H1 (cell line): ENCODE results near the gene MOCS1. TPM values are rescaled to one million over a fixed set of nuclear protein-coding genes. Genes with fewer than 3 reads are reported as not detected.

Source experiments
- CTCF ChIA-PET: fragments of 300-600 bp; sonication (Branson Sonifier 250); formaldehyde crosslinking; loops from one replicate; lab custom pipeline; 2021; ENCODE audit not compliant: partially characterized antibody; lab: Charles Lee
- POLR2A ChIA-PET: fragments of 300-600 bp; sonication (Branson Sonifier 250); formaldehyde crosslinking; loops from one replicate; lab custom pipeline; 2021; ENCODE audit warnings: inconsistent platforms; ENCODE audit not compliant: partially characterized antibody; lab: Charles Lee
- DNase-seq, 2 experiments: peaks; one replicate each; pipeline versions ENCODE4 v3.0.0 to v3.0.0-alpha.2; 2010 to 2022; ENCODE audit warnings: low spot score in 2 of 2, low read depth in 1 of 2, mixed read lengths in 1 of 2
- FAIRE-seq: peaks from 2 replicates; lab custom pipeline; 2011; peaks lifted over from hg19 to GRCh38; lab: Jason Lieb, UNC
- H2AFZ ChIP-seq: 2 replicates; pipeline ENCODE4 v1.8.1; 2012; ENCODE audit warnings: low read length, inconsistent platforms
- H2AK5ac ChIP-seq: 2 replicates; pipeline ENCODE4 v1.6.1; 2013; ENCODE audit warnings: low read depth, low read length
- H2BK120ac ChIP-seq: replicated peaks from 2 replicates; pipeline ENCODE3; 2013; ENCODE audit warnings: low read depth, low read length, inconsistent platforms
- H2BK12ac ChIP-seq: 2 replicates; pipeline ENCODE4 v1.6.1; 2013; ENCODE audit warnings: low read depth, low read length
- H2BK15ac ChIP-seq: 2 replicates; pipeline ENCODE4 v1.6.1; 2013; ENCODE audit warnings: low read length
- H2BK20ac ChIP-seq: 2 replicates; pipeline ENCODE4 v1.6.1; 2013; ENCODE audit warnings: low read length
- H2BK5ac ChIP-seq: 2 replicates; pipeline ENCODE4 v1.6.1; 2013; ENCODE audit warnings: low read depth, low read length
- H3K14ac ChIP-seq: 2 replicates; pipeline ENCODE4 v1.6.1; 2013; ENCODE audit warnings: inconsistent platforms; ENCODE audit not compliant: insufficient read length
- H3K18ac ChIP-seq: 2 replicates; pipeline ENCODE4 v1.6.1; 2013; ENCODE audit warnings: low read length; ENCODE audit errors: extremely low read depth
- H3K23ac ChIP-seq: 2 replicates; pipeline ENCODE4 v1.6.1; 2013; ENCODE audit warnings: inconsistent platforms; ENCODE audit not compliant: insufficient read length
- H3K23me2 ChIP-seq: 2 replicates; pipeline ENCODE4 v1.6.1; 2013; ENCODE audit warnings: low read depth, low read length
- H3K27ac ChIP-seq: 2 replicates; pipeline ENCODE4 v1.6.1; 2011; ENCODE audit warnings: low read depth, low read length, inconsistent platforms
- H3K27me3 ChIP-seq, 4 experiments: replicated peaks in 1 of 4; 1 replicate in 1 of 4; 2 replicates in 3 of 4; pipeline versions ENCODE4 v1.6.1 to v1.8.1; 2011 to 2013; ENCODE audit warnings: low read length in 3 of 4, mild to moderate bottlenecking in 3 of 4, inconsistent platforms in 2 of 4, mixed read lengths in 2 of 4, moderate library complexity in 1 of 4; ENCODE audit not compliant: control insufficient read depth in 3 of 4, insufficient read depth in 3 of 4; ENCODE audit errors: extremely low read depth in 1 of 4
- H3K36me3 ChIP-seq, 4 experiments: 2 replicates each; pipeline versions ENCODE4 v1.6.1 to v1.8.1; 2011 to 2013; ENCODE audit warnings: mild to moderate bottlenecking in 4 of 4, low read length in 3 of 4, moderate library complexity in 2 of 4, control low read depth in 1 of 4, inconsistent platforms in 1 of 4; ENCODE audit not compliant: insufficient read depth in 4 of 4, control insufficient read depth in 2 of 4
- H3K4ac ChIP-seq: replicated peaks from 2 replicates; pipeline ENCODE3; 2013; ENCODE audit warnings: low read length, low read depth, mixed read lengths, inconsistent platforms; ENCODE audit not compliant: insufficient read length
- H3K4me1 ChIP-seq, 4 experiments: replicated peaks in 1 of 4; 1 replicate in 1 of 4; 2 replicates in 3 of 4; pipeline versions ENCODE4 v1.6.1 to v1.8.1; 2011 to 2013; ENCODE audit warnings: low read length in 3 of 4, inconsistent platforms in 2 of 4, mixed read lengths in 1 of 4; ENCODE audit not compliant: insufficient read depth in 4 of 4, control insufficient read depth in 3 of 4
- H3K4me2 ChIP-seq, 2 experiments: 2 replicates each; pipeline versions ENCODE4 v1.6.1 to v1.8.1; 2011 to 2013; ENCODE audit warnings: low read depth in 2 of 2, low read length in 2 of 2, control low read depth in 1 of 2, inconsistent platforms in 1 of 2, mild to moderate bottlenecking in 1 of 2; ENCODE audit not compliant: insufficient read depth in 1 of 2
- H3K4me3 ChIP-seq, 4 experiments: fragments of 200-600, 300-600 bp in 1 of 4; sonication (generic), shearing (Covaris generic), sonication (Bioruptor Twin) in 1 of 4; 2 replicates each; pipeline versions ENCODE4 v1.5.1 to v1.8.1; 2011 to 2016; ENCODE audit warnings: low read length in 4 of 4, low read depth in 3 of 4, control low read depth in 2 of 4, inconsistent platforms in 2 of 4, mild to moderate bottlenecking in 2 of 4, mixed read lengths in 1 of 4, moderate library complexity in 1 of 4; ENCODE audit not compliant: insufficient read depth in 2 of 4; ENCODE audit errors: extremely low read depth in 1 of 4
- H3K56ac ChIP-seq: replicated peaks from 2 replicates; pipeline ENCODE3; 2013; ENCODE audit warnings: low read depth, mild to moderate bottlenecking, mixed read lengths, low read length, inconsistent platforms; ENCODE audit not compliant: insufficient read length
- H3K79me1 ChIP-seq: 2 replicates; pipeline ENCODE4 v1.6.1; 2013; ENCODE audit warnings: low read depth, low read length, control low read depth
- H3K79me2 ChIP-seq, 2 experiments: 2 replicates each; pipeline versions ENCODE4 v1.6.1 to v1.8.1; 2012 to 2013; ENCODE audit warnings: low read length in 2 of 2, mild to moderate bottlenecking in 2 of 2, inconsistent platforms in 1 of 2; ENCODE audit not compliant: insufficient read depth in 2 of 2, control insufficient read depth in 1 of 2
- H3K9ac ChIP-seq, 4 experiments: replicated peaks in 1 of 4; 1 replicate in 1 of 4; 2 replicates in 3 of 4; pipeline versions ENCODE4 v1.6.1 to v1.8.1; 2011 to 2013; ENCODE audit warnings: low read depth in 3 of 4, low read length in 3 of 4, control low read depth in 2 of 4, mild to moderate bottlenecking in 2 of 4, moderate library complexity in 2 of 4, inconsistent platforms in 1 of 4; ENCODE audit errors: extremely low read depth in 1 of 4
- H3K9me3 ChIP-seq, 2 experiments: 2 replicates each; pipeline versions ENCODE4 v1.6.1 to v1.8.1; 2012 to 2013; ENCODE audit warnings: mild to moderate bottlenecking in 2 of 2, moderate library complexity in 2 of 2, control low read depth in 1 of 2, inconsistent platforms in 1 of 2, low read depth in 1 of 2, low read length in 1 of 2, mixed read lengths in 1 of 2; ENCODE audit not compliant: insufficient read depth in 2 of 2
- H4K20me1 ChIP-seq, 2 experiments: replicated peaks in 1 of 2; 2 replicates each; pipeline versions ENCODE3 to v1.8.1; 2011 to 2013; ENCODE audit warnings: inconsistent platforms in 2 of 2, low read length in 2 of 2, mild to moderate bottlenecking in 1 of 2; ENCODE audit not compliant: insufficient read depth in 2 of 2, control insufficient read depth in 1 of 2
- H4K5ac ChIP-seq: 2 replicates; pipeline ENCODE4 v1.6.1; 2013; ENCODE audit warnings: low read length, low read depth, mixed read lengths, inconsistent platforms; ENCODE audit not compliant: insufficient read length
- H4K8ac ChIP-seq: 2 replicates; pipeline ENCODE4 v1.8.0; 2013; ENCODE audit warnings: mild to moderate bottlenecking, moderate library complexity, low read length, inconsistent platforms; ENCODE audit not compliant: insufficient read depth; ENCODE audit errors: extremely low read depth
- H4K91ac ChIP-seq: replicated peaks from 2 replicates; pipeline ENCODE3; 2013; ENCODE audit warnings: low read length, mixed read lengths, inconsistent platforms; ENCODE audit not compliant: insufficient read length
- EZH2 ChIP-seq: fragments of 200-600 bp; sonication (generic); IDR thresholded peaks from 2 replicates; pipeline ENCODE4 v1.7.1; 2012; ENCODE audit warnings: low read depth, mild to moderate bottlenecking, moderate library complexity, low read length, inconsistent platforms; ENCODE audit not compliant: severe bottlenecking
- HDAC6 ChIP-seq: IDR thresholded peaks from one replicate; pipeline ENCODE4 v1.7.1; 2012; ENCODE audit warnings: low read depth, mild to moderate bottlenecking, inconsistent platforms, low read length, moderate library complexity
- JUN ChIP-seq: IDR thresholded peaks from 2 replicates; pipeline ENCODE4 v1.6.1; 2011; ENCODE audit warnings: low read depth, mild to moderate bottlenecking, improper control_type of control experiment, low read length
- WGBS, 2 experiments: shearing (Covaris generic) in 1 of 2; methylation state at CpG; one replicate each; pipeline versions ENCODE4 v1.1.6 to v1.1.7; 2013 to 2015; ENCODE audit warnings: low lambda C conversion rate in 2 of 2, mixed read lengths in 2 of 2, inconsistent platforms in 1 of 2, low coverage in 1 of 2, missing lambda C conversion rate in 1 of 2; ENCODE audit not compliant: insufficient replicate concordance in 2 of 2, insufficient coverage in 1 of 2, insufficient read length in 1 of 2; ENCODE audit errors: extremely low coverage in 1 of 2, missing lambda C conversion rate in 1 of 2; 5-methylcytosine and 5-hydroxymethylcytosine counted together
- polyA plus RNA-seq, 7 experiments: library from polyadenylated mRNA; depleted of rRNA in 3 of 7; stranded (reverse) in 5 of 7; unstranded in 2 of 7; fragments of >200 nt in 5 of 7; fragments of 200-250 nt in 2 of 7; gene quantifications; 1 replicate in 5 of 7; 2 replicates in 1 of 7; 4 replicates in 1 of 7; pipeline versions ENCODE4 v1.2.1 to v1.2.3, GENCODE V29; 2011 to 2013; ENCODE audit warnings: missing spikeins in 2 of 7, mixed read lengths in 2 of 7
- total RNA-seq: library from RNA; stranded (reverse); fragmentation: NEBNext Ultra II Directional; extraction: Animal tissue kit (Norgen Biotek cat#: 25700); gene quantifications from 2 replicates; pipeline ENCODE4 v1.2.1, GENCODE V29; 2021

MOCS1 gene
- total and polyA plus RNA-seq, 2 of the 8 experiments (the other 6 are each of a cell fraction or from before 2014, with no cell fraction given) = 13.4 to 19.7 TPM

GRCh38 chr6:39937686-39938333, 3.5 kb upstream of the MOCS1 start:
- Histone ChIP-seq H3K4me1 (peaks cover 3 to 13% (median 7%) of the 10 kb centered on the region in 4 experiments; a peak in 6 of 7 replicates), H2BK20ac (no peak overlapping the region), H2BK120ac (no peak overlapping the region), H3K27me3 (no peaks in the 10 kb centered on the region; a peak in 1 of 7 replicates), H3K23me2 (peaks cover 5% of the 10 kb centered on the region; the same call in 1 of the 2 replicates), H2AFZ (no peak overlapping the region), H3K4ac (no peak overlapping the region), H3K9ac (no peak overlapping the region), H3K79me1 (no peaks in the 10 kb centered on the region), H3K56ac (no peak overlapping the region), H2BK12ac (no peak overlapping the region), H3K4me2 (no peak overlapping the region), H3K4me3 (no peak overlapping the region), H3K9me3 (no peaks in the 10 kb centered on the region), H3K27ac (no peak overlapping the region), H2BK5ac (no peak overlapping the region), H3K36me3 (no peaks in the 10 kb centered on the region), H4K5ac (no peak overlapping the region), H4K20me1 (no peaks in the 10 kb centered on the region), H4K91ac (no peak overlapping the region), H2AK5ac (no peak overlapping the region), H3K23ac (no peak overlapping the region), H3K18ac (no peak overlapping the region), H2BK15ac (no peak overlapping the region), H3K79me2 (no peaks in the 10 kb centered on the region), H4K8ac (no peak overlapping the region), H3K14ac (no peak overlapping the region)
- ChIA-PET CTCF (interaction anchor here (0.8 kb wide), 1 partner anchor 73 kb away, joined by 3 read pairs; no protein-coding TSS in a partner anchor), POLR2A (interaction anchor here (1.0 to 1.6 kb wide), 2 partner anchors 9 to 14 kb away, joined by 3 to 4 read pairs; no protein-coding TSS in a partner anchor)
- DNase-seq = no peak
- 95% methylated on average over 3 of the region's 3 CpGs; no CpG with 5 or more reads in 1 of the 2 experiments for WGBS, 2 experiments
- no peak for FAIRE-seq
- TF ChIP-seq JUN = no peak
- TF ChIP-seq HDAC6 = no peak
- TF ChIP-seq EZH2 = no peak
